ENCODE results near the gene PPP2R2B.

PPP2R2B gene

GRCh38 chr5:146541958-146542849, 336.4 kb downstream of the PPP2R2B start:
- peak in 13 of 14 donors; percentile 2 to 65 (median 32) for DNase-seq

DNA sequence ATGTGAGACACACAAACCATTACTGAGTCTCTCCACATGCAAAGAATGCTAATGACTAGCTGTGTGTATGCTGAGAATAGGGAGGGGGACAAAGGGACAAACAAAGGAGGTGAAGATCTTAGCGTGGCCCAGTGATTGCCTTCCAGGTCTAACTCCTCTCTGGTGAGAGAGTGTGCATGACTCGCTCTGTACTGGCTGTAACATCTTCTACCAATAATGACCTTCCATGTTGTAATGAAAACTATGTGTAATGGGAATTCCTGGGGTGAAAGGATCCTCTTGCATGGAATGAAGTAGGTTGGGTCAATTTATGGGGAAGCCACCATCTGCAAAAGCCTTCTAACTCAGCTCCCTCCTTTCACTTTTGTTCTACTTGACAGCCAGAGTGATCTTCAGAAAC, 338.1 kb downstream of the PPP2R2B start:
- no peak for DNase-seq

DNA sequence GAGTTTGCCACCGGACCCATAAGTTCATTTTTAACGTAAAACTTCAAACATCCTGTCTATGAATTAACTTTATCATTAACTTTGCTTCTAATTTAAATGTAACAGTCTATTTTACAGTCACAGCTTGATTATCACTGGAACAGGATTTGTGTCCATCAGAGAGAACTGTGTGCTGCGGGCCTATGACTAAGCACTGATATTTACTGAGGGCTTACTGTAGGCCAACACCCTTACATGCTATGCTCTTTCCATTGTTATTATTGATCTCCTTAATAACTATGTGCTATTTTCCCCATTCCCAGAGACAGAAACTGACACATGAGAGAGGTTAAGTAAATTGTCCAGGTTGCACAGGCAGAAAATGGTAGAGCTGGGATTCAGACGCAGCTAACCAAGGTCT, 338.6 kb downstream of the PPP2R2B start:
- DNase-seq = no peak

- DNase-seq = no peak
Measured at GRCh38 chr5:146538432-146538831, 340.1 kb downstream of the PPP2R2B start.

DNA sequence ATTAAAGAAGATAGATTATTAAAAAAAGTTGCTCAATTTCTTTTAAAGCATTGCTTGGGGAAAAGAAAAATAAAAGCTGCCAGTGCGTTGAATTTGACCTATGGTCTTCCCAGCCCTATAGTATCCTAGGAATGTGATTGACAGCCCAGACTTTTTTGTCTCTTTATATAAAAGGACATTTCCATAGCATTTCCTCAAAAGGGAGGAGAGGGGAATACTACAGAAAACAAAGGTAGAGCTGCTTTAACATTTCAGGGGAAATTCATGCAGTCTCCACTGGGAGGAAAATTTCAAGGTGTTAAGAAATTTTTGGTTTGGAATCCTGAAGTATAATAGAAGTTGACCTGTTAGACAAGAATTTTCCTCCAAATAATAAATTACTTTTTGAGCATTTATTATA, 344.7 kb downstream of the PPP2R2B start:
- DNase-seq = no peak

- peak in 10 of 14 donors; percentile 8 to 45 (median 15) for DNase-seq
Measured at GRCh38 chr5:146533260-146533857, 345.2 kb downstream of the PPP2R2B start.
